NCI-H2227 (cell line): Measurements from ENCODE around the gene CMA1.
"Not testable (repeated sequence)": the region's sequence is repeated elsewhere in the genome, so short reads cannot be mapped to it uniquely, and the experiment has no call there.

Experiments
- DNase-seq: peaks from one replicate; lab custom pipeline; 2025; ENCODE audit not compliant: unreplicated experiment; lab: John Stamatoyannopoulos, UW

CMA1 gene

GRCh38 chr14:24508155-24508840 lies at the start of gene CMA1:
TSS of gene CMA1 (minus strand) at chr14:24508265. CDS start at chr14:24508235, 30 bp downstream.
- DNase-seq = no peak

GRCh38 chr14:24556756-24557155 lies 48.7 kb upstream of the CMA1 start:
- DNase-seq = no peak

- not testable (repeated sequence) for DNase-seq
Observed at GRCh38 chr14:24549064-24549463, 41.0 kb upstream of the CMA1 start.

- DNase-seq = no peak
Observed at GRCh38 chr14:24542346-24542936, 34.4 kb upstream of the CMA1 start.

- no peak for DNase-seq
Observed at GRCh38 chr14:24535737-24536136, 27.7 kb upstream of the CMA1 start.

- no peak for DNase-seq
Observed at GRCh38 chr14:24534286-24534685, 26.2 kb upstream of the CMA1 start.

- not testable (repeated sequence) for DNase-seq
Observed at GRCh38 chr14:24525877-24526620, 18.0 kb upstream of the CMA1 start.

- DNase-seq = no peak
Observed at GRCh38 chr14:24518851-24519250, 10.8 kb upstream of the CMA1 start.

- DNase-seq = no peak
Observed at GRCh38 chr14:24514209-24514608, 6.1 kb upstream of the CMA1 start.

GRCh38 chr14:24513009-24513408 lies 4.9 kb upstream of the CMA1 start:
- no peak for DNase-seq

GRCh38 chr14:24506443-24506842 lies 1.6 kb downstream of the CMA1 start:
- DNase-seq = no peak

- DNase-seq = no peak
Observed at GRCh38 chr14:24504425-24504950, 3.6 kb downstream of the CMA1 start.

- DNase-seq = not testable (repeated sequence)
Observed at GRCh38 chr14:24491586-24492408, 16.3 kb downstream of the CMA1 start.

GRCh38 chr14:24483604-24484252 lies 24.3 kb downstream of the CMA1 start:
- no peak for DNase-seq

- DNase-seq = not testable (repeated sequence)
Observed at GRCh38 chr14:24482699-24483303, 25.3 kb downstream of the CMA1 start.

- peak; percentile 8 for DNase-seq
Observed at GRCh38 chr14:24481622-24482324, 26.3 kb downstream of the CMA1 start.

- not testable (repeated sequence) for DNase-seq
Observed at GRCh38 chr14:24479999-24480398, 28.1 kb downstream of the CMA1 start.

GRCh38 chr14:24475261-24475660 lies 32.8 kb downstream of the CMA1 start:
- DNase-seq = no peak

- no peak for DNase-seq
Observed at GRCh38 chr14:24473211-24473610, 34.9 kb downstream of the CMA1 start.
